ENCODE data around the gene WWOX. TPM values are rescaled to one million over a fixed set of nuclear protein-coding genes. Genes with fewer than 3 reads are reported as not detected.

WWOX gene
- total RNA-seq, 1 experiment from 2014 or later: 15.6 TPM

DNA sequence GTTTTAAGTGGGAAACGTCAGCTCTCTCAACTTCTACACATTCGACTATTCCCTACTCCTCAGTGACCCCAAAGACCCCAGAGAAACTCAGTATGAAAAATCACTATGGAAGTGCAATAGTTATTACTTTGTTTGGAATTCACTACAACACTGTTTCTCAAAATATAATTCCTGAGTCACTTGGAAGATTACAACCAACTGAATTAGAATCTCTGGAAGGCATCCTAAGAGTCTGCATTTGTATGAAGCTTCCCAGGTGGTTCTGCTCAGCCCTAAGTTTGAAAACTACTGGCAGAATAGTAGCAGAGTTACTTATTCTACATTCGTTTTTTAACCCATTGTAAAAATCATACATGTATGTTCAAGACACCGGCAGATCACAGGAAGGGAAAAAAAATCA, 975.5 kb downstream of the WWOX start:
- Mint-ChIP-seq H3K4me3 (no peak overlapping the region), H3K9me3 (no peaks in the 10 kb centered on the region), H3K4me1 (peaks cover 25 to 27% of the 10 kb centered on the region in 2 experiments), H3K27me3 (ENCODE audit: low read depth) (no peaks in the 10 kb centered on the region), H3K36me3 (ENCODE audit: insufficient read depth in 1 of 3, low read depth in 3 of 3) (no peaks in the 10 kb centered on the region; a peak in 1 of 7 replicates), H3K27ac (peak overlapping the region in 1 of 3 experiments; percentile 73; a peak in 2 of 7 replicates)
- Histone ChIP-seq H3K18ac (ENCODE audit: insufficient read length, low read depth, low read length) (no peak overlapping the region), H3K4me1 (ENCODE audit: insufficient read depth, low read length) (no peaks in the 10 kb centered on the region; the same call in 1 of the 2 replicates), H3K23ac (ENCODE audit: insufficient read length, low read depth, low read length) (no peak overlapping the region), H2BK20ac (ENCODE audit: low read depth, low read length, poor library complexity, severe bottlenecking) (no peak overlapping the region), H3K23me2 (ENCODE audit: insufficient read length, low read depth, low read length, poor library complexity, severe bottlenecking) (no peaks in the 10 kb centered on the region), H3K4me2 (ENCODE audit: insufficient read depth, insufficient read length, low read length) (no peak overlapping the region), H2BK12ac (ENCODE audit: insufficient read length, low read depth, low read length) (no peak overlapping the region), H2AK5ac (ENCODE audit: insufficient read length, low read length) (no peak overlapping the region), H2AFZ (ENCODE audit: low read length) (no peak overlapping the region), H4K91ac (ENCODE audit: insufficient read length, low read depth, low read length) (no peak overlapping the region), H3K56ac (ENCODE audit: insufficient read length, low read depth, low read length) (no peak overlapping the region), H3K14ac (ENCODE audit: insufficient read depth, low read length) (no peak overlapping the region), H3K79me1 (ENCODE audit: insufficient read depth, low read depth, low read length, poor library complexity, severe bottlenecking) (no peaks in the 10 kb centered on the region), H4K20me1 (ENCODE audit: control insufficient read depth, insufficient read depth, insufficient read length) (no peaks in the 10 kb centered on the region), H2BK120ac (ENCODE audit: low read depth, low read length, poor library complexity, severe bottlenecking) (no peak overlapping the region), H3T11ph (ENCODE audit: low read length) (no peak overlapping the region), H3K27ac (ENCODE audit: insufficient read length, low read depth, low read length) (no peak overlapping the region), H2BK15ac (ENCODE audit: low read depth, low read length) (no peak overlapping the region), H3K27me3 (ENCODE audit: insufficient read depth, low read length) (no peaks in the 10 kb centered on the region), H4K5ac (ENCODE audit: insufficient read length, low read depth, low read length) (no peak overlapping the region), H4K8ac (replicated peaks; ENCODE audit: insufficient read length, low read depth, low read length) (no peak overlapping the region), H3K79me2 (ENCODE audit: insufficient read depth, low read length) (no peaks in the 10 kb centered on the region), H3K9ac (ENCODE audit: extremely low read depth, insufficient read length, low read length) (no peak overlapping the region), H2BK5ac (ENCODE audit: insufficient read length, low read length) (no peak overlapping the region), H3K9me3 (ENCODE audit: control insufficient read depth, low read depth, low read length) (no peaks in the 10 kb centered on the region), H3K4ac (ENCODE audit: low read depth, low read length) (no peak overlapping the region)
- DNase-seq: no peak
- WGBS (ENCODE audit: extremely low coverage, insufficient read length, low lambda C conversion rate): no CpG with 5 or more reads among the region's 4 CpGs
- TF ChIP-seq, protein P1, sequence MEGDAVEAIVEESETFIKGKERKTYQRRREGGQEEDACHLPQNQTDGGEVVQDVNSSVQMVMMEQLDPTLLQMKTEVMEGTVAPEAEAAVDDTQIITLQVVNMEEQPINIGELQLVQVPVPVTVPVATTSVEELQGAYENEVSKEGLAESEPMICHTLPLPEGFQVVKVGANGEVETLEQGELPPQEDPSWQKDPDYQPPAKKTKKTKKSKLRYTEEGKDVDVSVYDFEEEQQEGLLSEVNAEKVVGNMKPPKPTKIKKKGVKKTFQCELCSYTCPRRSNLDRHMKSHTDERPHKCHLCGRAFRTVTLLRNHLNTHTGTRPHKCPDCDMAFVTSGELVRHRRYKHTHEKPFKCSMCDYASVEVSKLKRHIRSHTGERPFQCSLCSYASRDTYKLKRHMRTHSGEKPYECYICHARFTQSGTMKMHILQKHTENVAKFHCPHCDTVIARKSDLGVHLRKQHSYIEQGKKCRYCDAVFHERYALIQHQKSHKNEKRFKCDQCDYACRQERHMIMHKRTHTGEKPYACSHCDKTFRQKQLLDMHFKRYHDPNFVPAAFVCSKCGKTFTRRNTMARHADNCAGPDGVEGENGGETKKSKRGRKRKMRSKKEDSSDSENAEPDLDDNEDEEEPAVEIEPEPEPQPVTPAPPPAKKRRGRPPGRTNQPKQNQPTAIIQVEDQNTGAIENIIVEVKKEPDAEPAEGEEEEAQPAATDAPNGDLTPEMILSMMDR (conservative IDR thresholded peaks at IDR 0.05): no peak
